H1 (cell line): ENCODE measurements around the gene ITPRIPL2. TPM values are rescaled to one million over a fixed set of nuclear protein-coding genes. Genes with fewer than 3 reads are reported as not detected.

Experiments
- CEBPB ChIP-seq: IDR thresholded peaks from 2 replicates; pipeline ENCODE4 v1.6.1; 2012; ENCODE audit warnings: low read depth, low read length
- KDM5A ChIP-seq: fragments of 200-600 bp; IDR thresholded peaks from 2 replicates; pipeline ENCODE4 v1.7.1; 2012; ENCODE audit warnings: mild to moderate bottlenecking, low read length, inconsistent platforms, mixed read lengths
- NRF1 ChIP-seq: IDR thresholded peaks from 2 replicates; pipeline ENCODE4 v1.6.1; 2011; ENCODE audit warnings: mild to moderate bottlenecking, low read depth, low read length, improper control_type of control experiment
- PHF8 ChIP-seq: fragments of 200-600 bp; sonication (generic); conservative IDR thresholded peaks from 2 replicates; pipeline ENCODE4 v1.7.1; 2012; ENCODE audit warnings: low read depth, mild to moderate bottlenecking, inconsistent platforms, low read length, moderate library complexity
- POU5F1 ChIP-seq: IDR thresholded peaks from 2 replicates; pipeline ENCODE4 v1.6.1; 2011; ENCODE audit warnings: low read depth, mild to moderate bottlenecking, low read length, moderate library complexity
- TAF1 ChIP-seq: IDR thresholded peaks from 2 replicates; pipeline ENCODE4 v1.6.1; 2011; ENCODE audit warnings: mild to moderate bottlenecking, low read depth, low read length
- TCF12 ChIP-seq: IDR thresholded peaks from 2 replicates; pipeline ENCODE4 v1.6.1; 2011; ENCODE audit warnings: low read depth, mild to moderate bottlenecking, low read length
- polyA plus RNA-seq, 7 experiments: library from polyadenylated mRNA; depleted of rRNA in 3 of 7; stranded (reverse) in 5 of 7; unstranded in 2 of 7; fragments of >200 nt in 5 of 7; fragments of 200-250 nt in 2 of 7; gene quantifications; 1 replicate in 5 of 7; 2 replicates in 1 of 7; 4 replicates in 1 of 7; pipeline versions ENCODE4 v1.2.1 to v1.2.3, GENCODE V29; 2011 to 2013; ENCODE audit warnings: missing spikeins in 2 of 7, mixed read lengths in 2 of 7
- total RNA-seq: library from RNA; stranded (reverse); fragmentation: NEBNext Ultra II Directional; extraction: Animal tissue kit (Norgen Biotek cat#: 25700); gene quantifications from 2 replicates; pipeline ENCODE4 v1.2.1, GENCODE V29; 2021
- TF ChIP-seq, protein P1 (sequence below): IDR thresholded peaks from 2 replicates; pipeline ENCODE4 v1.6.1; 2012; ENCODE audit warnings: inconsistent platforms
- TF ChIP-seq, protein P2 (sequence below): IDR thresholded peaks from 2 replicates; pipeline ENCODE4 v1.6.1; 2011; ENCODE audit warnings: low read depth, mild to moderate bottlenecking, low read length; ENCODE audit not compliant: insufficient read depth

The ITPRIPL2 gene
- total and polyA plus RNA-seq, 2 of the 8 experiments (the other 6 are each of a cell fraction or from before 2014, with no cell fraction given) = 1.1 to 3.4 TPM

DNA sequence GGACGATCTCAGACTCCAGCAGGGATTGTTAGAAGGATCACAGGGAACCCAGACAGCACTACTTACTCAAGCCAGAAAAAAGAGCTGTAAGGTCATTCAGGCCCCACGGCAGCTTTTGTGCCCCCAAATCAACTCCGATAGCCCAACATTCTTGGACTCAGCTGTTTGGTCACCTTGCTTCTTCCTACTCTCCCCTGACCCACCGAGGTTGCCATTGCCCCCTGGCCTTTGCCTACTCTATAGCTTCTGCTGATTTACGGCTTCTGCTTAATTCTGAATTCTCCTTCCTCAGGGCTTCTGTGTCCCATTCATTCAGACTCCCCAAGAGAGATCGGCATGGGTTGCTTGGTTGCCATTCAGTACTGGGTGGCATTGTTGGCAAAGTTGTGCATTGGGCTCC, 8.6 kb upstream of the ITPRIPL2 start (continued):
- TF ChIP-seq TAF1 (no peak), NRF1 (no peak), CEBPB (no peak), PHF8 (no peak), KDM5A (no peak), TCF12 (no peak), POU5F1 (no peak)
- TF ChIP-seq, protein P1, sequence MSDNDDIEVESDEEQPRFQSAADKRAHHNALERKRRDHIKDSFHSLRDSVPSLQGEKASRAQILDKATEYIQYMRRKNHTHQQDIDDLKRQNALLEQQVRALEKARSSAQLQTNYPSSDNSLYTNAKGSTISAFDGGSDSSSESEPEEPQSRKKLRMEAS = no peak
- TF ChIP-seq, protein P2, sequence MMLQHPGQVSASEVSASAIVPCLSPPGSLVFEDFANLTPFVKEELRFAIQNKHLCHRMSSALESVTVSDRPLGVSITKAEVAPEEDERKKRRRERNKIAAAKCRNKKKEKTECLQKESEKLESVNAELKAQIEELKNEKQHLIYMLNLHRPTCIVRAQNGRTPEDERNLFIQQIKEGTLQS = no peak
- TF ChIP-seq, all 59 proteins: peak for 0
